ENCODE measurements around the gene CRYBG1.

DNA sequence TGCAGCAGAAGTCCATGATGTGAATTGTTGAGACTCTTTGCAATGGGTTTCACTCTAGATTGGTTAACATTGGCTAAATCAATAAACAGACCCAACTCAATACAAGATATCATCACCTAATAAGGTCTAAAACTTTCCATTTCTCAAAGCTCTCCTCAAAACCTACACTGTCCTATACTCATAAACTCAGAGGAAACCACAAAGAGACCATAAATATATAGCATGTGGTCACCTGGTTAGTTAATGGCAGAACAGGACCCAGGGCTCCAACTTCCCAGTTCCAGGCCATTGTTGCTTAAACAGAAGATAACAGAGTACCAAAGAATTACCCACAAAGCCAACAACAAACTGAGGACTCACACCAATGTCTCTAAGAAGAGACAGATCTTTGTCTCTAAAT lies 256.8 kb downstream of the CRYBG1 start:
- TF ChIP-seq, protein P1, sequence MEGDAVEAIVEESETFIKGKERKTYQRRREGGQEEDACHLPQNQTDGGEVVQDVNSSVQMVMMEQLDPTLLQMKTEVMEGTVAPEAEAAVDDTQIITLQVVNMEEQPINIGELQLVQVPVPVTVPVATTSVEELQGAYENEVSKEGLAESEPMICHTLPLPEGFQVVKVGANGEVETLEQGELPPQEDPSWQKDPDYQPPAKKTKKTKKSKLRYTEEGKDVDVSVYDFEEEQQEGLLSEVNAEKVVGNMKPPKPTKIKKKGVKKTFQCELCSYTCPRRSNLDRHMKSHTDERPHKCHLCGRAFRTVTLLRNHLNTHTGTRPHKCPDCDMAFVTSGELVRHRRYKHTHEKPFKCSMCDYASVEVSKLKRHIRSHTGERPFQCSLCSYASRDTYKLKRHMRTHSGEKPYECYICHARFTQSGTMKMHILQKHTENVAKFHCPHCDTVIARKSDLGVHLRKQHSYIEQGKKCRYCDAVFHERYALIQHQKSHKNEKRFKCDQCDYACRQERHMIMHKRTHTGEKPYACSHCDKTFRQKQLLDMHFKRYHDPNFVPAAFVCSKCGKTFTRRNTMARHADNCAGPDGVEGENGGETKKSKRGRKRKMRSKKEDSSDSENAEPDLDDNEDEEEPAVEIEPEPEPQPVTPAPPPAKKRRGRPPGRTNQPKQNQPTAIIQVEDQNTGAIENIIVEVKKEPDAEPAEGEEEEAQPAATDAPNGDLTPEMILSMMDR (IDR thresholded peaks at IDR 0.05): no peak
- no peak for TF ChIP-seq POLR2A (IDR thresholded peaks at IDR 0.05)

Measured in lower leg skin (tissue), 3 donors.